ENCODE measurements around the gene ZSCAN26.

DNA sequence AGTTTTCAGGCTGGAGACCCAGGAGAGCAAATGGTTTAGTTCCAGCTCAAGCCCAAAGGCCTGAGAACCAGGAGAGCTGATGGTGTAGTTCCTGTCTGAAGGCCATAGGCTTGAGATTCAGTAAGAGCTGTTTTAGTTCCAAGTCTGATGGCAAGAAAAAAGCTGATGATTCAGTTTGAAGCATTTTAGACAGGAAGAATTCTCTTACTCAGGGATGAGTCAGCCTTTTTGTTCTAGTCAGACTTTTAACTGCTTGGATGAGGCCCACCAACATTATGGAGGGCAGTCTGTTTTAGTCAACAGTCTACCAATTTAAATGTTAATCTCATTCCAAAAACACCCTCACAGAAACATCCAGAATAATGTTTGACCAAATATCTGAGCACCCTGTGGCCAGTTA is 2.5 kb downstream of the ZSCAN26 start:
- TF ChIP-seq, protein P1, sequence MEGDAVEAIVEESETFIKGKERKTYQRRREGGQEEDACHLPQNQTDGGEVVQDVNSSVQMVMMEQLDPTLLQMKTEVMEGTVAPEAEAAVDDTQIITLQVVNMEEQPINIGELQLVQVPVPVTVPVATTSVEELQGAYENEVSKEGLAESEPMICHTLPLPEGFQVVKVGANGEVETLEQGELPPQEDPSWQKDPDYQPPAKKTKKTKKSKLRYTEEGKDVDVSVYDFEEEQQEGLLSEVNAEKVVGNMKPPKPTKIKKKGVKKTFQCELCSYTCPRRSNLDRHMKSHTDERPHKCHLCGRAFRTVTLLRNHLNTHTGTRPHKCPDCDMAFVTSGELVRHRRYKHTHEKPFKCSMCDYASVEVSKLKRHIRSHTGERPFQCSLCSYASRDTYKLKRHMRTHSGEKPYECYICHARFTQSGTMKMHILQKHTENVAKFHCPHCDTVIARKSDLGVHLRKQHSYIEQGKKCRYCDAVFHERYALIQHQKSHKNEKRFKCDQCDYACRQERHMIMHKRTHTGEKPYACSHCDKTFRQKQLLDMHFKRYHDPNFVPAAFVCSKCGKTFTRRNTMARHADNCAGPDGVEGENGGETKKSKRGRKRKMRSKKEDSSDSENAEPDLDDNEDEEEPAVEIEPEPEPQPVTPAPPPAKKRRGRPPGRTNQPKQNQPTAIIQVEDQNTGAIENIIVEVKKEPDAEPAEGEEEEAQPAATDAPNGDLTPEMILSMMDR (IDR thresholded peaks at IDR 0.05): no peak
- TF ChIP-seq FOXP1 (CRISPR knock-in tag; IDR thresholded peaks at IDR 0.05; ENCODE audit: borderline replicate concordance) (no peak), SP1 (CRISPR knock-in tag; conservative IDR thresholded peaks at IDR 0.05) (no peak), ATF1 (CRISPR knock-in tag; IDR thresholded peaks at IDR 0.05) (no peak), CBFB (CRISPR knock-in tag; IDR thresholded peaks at IDR 0.05; ENCODE audit: low read depth) (no peak), FOXK1 (CRISPR knock-in tag; IDR thresholded peaks at IDR 0.05) (no peak)
- TF ChIP-seq, protein P2, sequence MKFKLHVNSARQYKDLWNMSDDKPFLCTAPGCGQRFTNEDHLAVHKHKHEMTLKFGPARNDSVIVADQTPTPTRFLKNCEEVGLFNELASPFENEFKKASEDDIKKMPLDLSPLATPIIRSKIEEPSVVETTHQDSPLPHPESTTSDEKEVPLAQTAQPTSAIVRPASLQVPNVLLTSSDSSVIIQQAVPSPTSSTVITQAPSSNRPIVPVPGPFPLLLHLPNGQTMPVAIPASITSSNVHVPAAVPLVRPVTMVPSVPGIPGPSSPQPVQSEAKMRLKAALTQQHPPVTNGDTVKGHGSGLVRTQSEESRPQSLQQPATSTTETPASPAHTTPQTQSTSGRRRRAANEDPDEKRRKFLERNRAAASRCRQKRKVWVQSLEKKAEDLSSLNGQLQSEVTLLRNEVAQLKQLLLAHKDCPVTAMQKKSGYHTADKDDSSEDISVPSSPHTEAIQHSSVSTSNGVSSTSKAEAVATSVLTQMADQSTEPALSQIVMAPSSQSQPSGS (CRISPR knock-in tag; IDR thresholded peaks at IDR 0.05; ENCODE audit: borderline replicate concordance, low read depth): no peak
- TF ChIP-seq, protein P3, sequence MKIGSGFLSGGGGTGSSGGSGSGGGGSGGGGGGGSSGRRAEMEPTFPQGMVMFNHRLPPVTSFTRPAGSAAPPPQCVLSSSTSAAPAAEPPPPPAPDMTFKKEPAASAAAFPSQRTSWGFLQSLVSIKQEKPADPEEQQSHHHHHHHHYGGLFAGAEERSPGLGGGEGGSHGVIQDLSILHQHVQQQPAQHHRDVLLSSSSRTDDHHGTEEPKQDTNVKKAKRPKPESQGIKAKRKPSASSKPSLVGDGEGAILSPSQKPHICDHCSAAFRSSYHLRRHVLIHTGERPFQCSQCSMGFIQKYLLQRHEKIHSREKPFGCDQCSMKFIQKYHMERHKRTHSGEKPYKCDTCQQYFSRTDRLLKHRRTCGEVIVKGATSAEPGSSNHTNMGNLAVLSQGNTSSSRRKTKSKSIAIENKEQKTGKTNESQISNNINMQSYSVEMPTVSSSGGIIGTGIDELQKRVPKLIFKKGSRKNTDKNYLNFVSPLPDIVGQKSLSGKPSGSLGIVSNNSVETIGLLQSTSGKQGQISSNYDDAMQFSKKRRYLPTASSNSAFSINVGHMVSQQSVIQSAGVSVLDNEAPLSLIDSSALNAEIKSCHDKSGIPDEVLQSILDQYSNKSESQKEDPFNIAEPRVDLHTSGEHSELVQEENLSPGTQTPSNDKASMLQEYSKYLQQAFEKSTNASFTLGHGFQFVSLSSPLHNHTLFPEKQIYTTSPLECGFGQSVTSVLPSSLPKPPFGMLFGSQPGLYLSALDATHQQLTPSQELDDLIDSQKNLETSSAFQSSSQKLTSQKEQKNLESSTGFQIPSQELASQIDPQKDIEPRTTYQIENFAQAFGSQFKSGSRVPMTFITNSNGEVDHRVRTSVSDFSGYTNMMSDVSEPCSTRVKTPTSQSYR (CRISPR knock-in tag; IDR thresholded peaks at IDR 0.05): no peak
- TF ChIP-seq, protein P4, sequence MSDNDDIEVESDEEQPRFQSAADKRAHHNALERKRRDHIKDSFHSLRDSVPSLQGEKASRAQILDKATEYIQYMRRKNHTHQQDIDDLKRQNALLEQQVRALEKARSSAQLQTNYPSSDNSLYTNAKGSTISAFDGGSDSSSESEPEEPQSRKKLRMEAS (CRISPR knock-in tag; IDR thresholded peaks at IDR 0.05): no peak
- TF ChIP-seq, protein P5, sequence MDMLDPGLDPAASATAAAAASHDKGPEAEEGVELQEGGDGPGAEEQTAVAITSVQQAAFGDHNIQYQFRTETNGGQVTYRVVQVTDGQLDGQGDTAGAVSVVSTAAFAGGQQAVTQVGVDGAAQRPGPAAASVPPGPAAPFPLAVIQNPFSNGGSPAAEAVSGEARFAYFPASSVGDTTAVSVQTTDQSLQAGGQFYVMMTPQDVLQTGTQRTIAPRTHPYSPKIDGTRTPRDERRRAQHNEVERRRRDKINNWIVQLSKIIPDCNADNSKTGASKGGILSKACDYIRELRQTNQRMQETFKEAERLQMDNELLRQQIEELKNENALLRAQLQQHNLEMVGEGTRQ (CRISPR knock-in tag; IDR thresholded peaks at IDR 0.05): no peak
- TF ChIP-seq, protein P6, sequence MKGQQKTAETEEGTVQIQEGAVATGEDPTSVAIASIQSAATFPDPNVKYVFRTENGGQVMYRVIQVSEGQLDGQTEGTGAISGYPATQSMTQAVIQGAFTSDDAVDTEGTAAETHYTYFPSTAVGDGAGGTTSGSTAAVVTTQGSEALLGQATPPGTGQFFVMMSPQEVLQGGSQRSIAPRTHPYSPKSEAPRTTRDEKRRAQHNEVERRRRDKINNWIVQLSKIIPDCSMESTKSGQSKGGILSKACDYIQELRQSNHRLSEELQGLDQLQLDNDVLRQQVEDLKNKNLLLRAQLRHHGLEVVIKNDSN (CRISPR knock-in tag; IDR thresholded peaks at IDR 0.05): no peak
- TF ChIP-seq, protein P7, sequence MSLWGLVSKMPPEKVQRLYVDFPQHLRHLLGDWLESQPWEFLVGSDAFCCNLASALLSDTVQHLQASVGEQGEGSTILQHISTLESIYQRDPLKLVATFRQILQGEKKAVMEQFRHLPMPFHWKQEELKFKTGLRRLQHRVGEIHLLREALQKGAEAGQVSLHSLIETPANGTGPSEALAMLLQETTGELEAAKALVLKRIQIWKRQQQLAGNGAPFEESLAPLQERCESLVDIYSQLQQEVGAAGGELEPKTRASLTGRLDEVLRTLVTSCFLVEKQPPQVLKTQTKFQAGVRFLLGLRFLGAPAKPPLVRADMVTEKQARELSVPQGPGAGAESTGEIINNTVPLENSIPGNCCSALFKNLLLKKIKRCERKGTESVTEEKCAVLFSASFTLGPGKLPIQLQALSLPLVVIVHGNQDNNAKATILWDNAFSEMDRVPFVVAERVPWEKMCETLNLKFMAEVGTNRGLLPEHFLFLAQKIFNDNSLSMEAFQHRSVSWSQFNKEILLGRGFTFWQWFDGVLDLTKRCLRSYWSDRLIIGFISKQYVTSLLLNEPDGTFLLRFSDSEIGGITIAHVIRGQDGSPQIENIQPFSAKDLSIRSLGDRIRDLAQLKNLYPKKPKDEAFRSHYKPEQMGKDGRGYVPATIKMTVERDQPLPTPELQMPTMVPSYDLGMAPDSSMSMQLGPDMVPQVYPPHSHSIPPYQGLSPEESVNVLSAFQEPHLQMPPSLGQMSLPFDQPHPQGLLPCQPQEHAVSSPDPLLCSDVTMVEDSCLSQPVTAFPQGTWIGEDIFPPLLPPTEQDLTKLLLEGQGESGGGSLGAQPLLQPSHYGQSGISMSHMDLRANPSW (CRISPR knock-in tag; conservative IDR thresholded peaks at IDR 0.05; ENCODE audit: low read depth): no peak

Data from WTC11 (cell line).